Measurements from ENCODE around the gene MYZAP. TPM values are rescaled to one million over a fixed set of nuclear protein-coding genes. Genes with fewer than 3 reads are reported as not detected.

Gene MYZAP
- total RNA-seq, 1 experiment from 2014 or later, result 0.68 TPM

GRCh38 chr15:57656434-57656833 lies 64.7 kb downstream of the MYZAP start:
- CTCF ChIA-PET, result interaction anchor here (1.0 to 2.1 kb wide), 7 partner anchors 9 to 115 kb away, joined by 3 to 13 read pairs (median 5); no protein-coding TSS in a partner anchor

GRCh38 chr15:57657619-57658018 lies 65.9 kb downstream of the MYZAP start:
- POLR2A ChIA-PET, result no interaction called here
- H3K4me1 Mint-ChIP-seq, result no peaks in the 10 kb centered on the region
- no peak for DNase-seq (ENCODE audit: low spot score)
- no peaks in the 10 kb centered on the region; the same call in 1 of the 2 replicates for H3K27me3 Mint-ChIP-seq (ENCODE audit: low read depth)
- no peak for ATAC-seq
- no peak overlapping the region for H3K27ac Mint-ChIP-seq
- no peaks in the 10 kb centered on the region for H3K9me3 Mint-ChIP-seq
- H3K36me3 Mint-ChIP-seq, result no peaks in the 10 kb centered on the region
- TF ChIP-seq ZNF317 (CRISPR knock-in tag; IDR thresholded peaks at IDR 0.05; ENCODE audit: borderline replicate concordance, low read depth) (no peak), PRRX2 (CRISPR knock-in tag; IDR thresholded peaks at IDR 0.05) (no peak), TEAD1 (CRISPR knock-in tag; IDR thresholded peaks at IDR 0.05) (no peak), ZNF138 (CRISPR knock-in tag; conservative IDR thresholded peaks at IDR 0.05) (no peak)
- TF ChIP-seq, protein P1, sequence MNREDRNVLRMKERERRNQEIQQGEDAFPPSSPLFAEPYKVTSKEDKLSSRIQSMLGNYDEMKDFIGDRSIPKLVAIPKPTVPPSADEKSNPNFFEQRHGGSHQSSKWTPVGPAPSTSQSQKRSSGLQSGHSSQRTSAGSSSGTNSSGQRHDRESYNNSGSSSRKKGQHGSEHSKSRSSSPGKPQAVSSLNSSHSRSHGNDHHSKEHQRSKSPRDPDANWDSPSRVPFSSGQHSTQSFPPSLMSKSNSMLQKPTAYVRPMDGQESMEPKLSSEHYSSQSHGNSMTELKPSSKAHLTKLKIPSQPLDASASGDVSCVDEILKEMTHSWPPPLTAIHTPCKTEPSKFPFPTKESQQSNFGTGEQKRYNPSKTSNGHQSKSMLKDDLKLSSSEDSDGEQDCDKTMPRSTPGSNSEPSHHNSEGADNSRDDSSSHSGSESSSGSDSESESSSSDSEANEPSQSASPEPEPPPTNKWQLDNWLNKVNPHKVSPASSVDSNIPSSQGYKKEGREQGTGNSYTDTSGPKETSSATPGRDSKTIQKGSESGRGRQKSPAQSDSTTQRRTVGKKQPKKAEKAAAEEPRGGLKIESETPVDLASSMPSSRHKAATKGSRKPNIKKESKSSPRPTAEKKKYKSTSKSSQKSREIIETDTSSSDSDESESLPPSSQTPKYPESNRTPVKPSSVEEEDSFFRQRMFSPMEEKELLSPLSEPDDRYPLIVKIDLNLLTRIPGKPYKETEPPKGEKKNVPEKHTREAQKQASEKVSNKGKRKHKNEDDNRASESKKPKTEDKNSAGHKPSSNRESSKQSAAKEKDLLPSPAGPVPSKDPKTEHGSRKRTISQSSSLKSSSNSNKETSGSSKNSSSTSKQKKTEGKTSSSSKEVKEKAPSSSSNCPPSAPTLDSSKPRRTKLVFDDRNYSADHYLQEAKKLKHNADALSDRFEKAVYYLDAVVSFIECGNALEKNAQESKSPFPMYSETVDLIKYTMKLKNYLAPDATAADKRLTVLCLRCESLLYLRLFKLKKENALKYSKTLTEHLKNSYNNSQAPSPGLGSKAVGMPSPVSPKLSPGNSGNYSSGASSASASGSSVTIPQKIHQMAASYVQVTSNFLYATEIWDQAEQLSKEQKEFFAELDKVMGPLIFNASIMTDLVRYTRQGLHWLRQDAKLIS (CRISPR knock-in tag; IDR thresholded peaks at IDR 0.05; ENCODE audit: borderline replicate concordance), result no peak
- H3K4me3 Mint-ChIP-seq, result no peak overlapping the region
- CTCF ChIA-PET, result interaction anchor here (1.0 kb wide), 1 partner anchor 16 kb away, joined by 3 read pairs; no protein-coding TSS in a partner anchor

More at GRCh38 chr15:57656434-57656833, 64.7 kb downstream of the MYZAP start:
- no peak for TF ChIP-seq ZNF671 (CRISPR knock-in tag; IDR thresholded peaks at IDR 0.05)
- no peak for TF ChIP-seq EMX1 (CRISPR knock-in tag; IDR thresholded peaks at IDR 0.05)
- TF ChIP-seq HMGXB4 (CRISPR knock-in tag; IDR thresholded peaks at IDR 0.05), result no peak
- no peak for TF ChIP-seq ERG (CRISPR knock-in tag; IDR thresholded peaks at IDR 0.05)
- TF ChIP-seq, protein P2, sequence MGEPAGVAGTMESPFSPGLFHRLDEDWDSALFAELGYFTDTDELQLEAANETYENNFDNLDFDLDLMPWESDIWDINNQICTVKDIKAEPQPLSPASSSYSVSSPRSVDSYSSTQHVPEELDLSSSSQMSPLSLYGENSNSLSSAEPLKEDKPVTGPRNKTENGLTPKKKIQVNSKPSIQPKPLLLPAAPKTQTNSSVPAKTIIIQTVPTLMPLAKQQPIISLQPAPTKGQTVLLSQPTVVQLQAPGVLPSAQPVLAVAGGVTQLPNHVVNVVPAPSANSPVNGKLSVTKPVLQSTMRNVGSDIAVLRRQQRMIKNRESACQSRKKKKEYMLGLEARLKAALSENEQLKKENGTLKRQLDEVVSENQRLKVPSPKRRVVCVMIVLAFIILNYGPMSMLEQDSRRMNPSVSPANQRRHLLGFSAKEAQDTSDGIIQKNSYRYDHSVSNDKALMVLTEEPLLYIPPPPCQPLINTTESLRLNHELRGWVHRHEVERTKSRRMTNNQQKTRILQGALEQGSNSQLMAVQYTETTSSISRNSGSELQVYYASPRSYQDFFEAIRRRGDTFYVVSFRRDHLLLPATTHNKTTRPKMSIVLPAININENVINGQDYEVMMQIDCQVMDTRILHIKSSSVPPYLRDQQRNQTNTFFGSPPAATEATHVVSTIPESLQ (CRISPR knock-in tag; IDR thresholded peaks at IDR 0.05), result no peak
- TF ChIP-seq OVOL2 (CRISPR knock-in tag; IDR thresholded peaks at IDR 0.05; ENCODE audit: borderline replicate concordance), result no peak
- TF ChIP-seq FOXJ3 (CRISPR knock-in tag; IDR thresholded peaks at IDR 0.05; ENCODE audit: borderline replicate concordance), result no peak
- TF ChIP-seq ZNF219 (CRISPR knock-in tag; IDR thresholded peaks at IDR 0.05; ENCODE audit: borderline replicate concordance), result no peak
- TF ChIP-seq FOXK1 (CRISPR knock-in tag; IDR thresholded peaks at IDR 0.05), result no peak
- no peak for TF ChIP-seq NR2C2 (CRISPR knock-in tag; IDR thresholded peaks at IDR 0.05)
- no peaks in the 10 kb centered on the region for H3K27me3 Mint-ChIP-seq (ENCODE audit: low read depth)
- POLR2A ChIA-PET, result no interaction called here
- DNase-seq (ENCODE audit: low spot score), result no peak
- ATAC-seq, result no peak
- no peak overlapping the region for H3K4me3 Mint-ChIP-seq
- H3K36me3 Mint-ChIP-seq, result no peaks in the 10 kb centered on the region
- H3K4me1 Mint-ChIP-seq, result no peaks in the 10 kb centered on the region
- no peak overlapping the region for H3K27ac Mint-ChIP-seq
- no peaks in the 10 kb centered on the region for H3K9me3 Mint-ChIP-seq
